Dedifferentiated amniotic fluid mesenchymal stem cell (primary cell): ENCODE measurements around the gene AGMO.

Experiments used
- DNase-seq: peaks from one replicate; pipeline ENCODE4 v3.0.0-alpha.2; 2016; ENCODE audit errors: extremely low spot score

The AGMO gene

GRCh38 chr7:15561835-15562234 is at the start of gene AGMO:
Gene AGMO, minus strand, starts transcription at chr7:15562015.
- DNase-seq, result no peak

- no peak for DNase-seq
Observed at GRCh38 chr7:15610503-15610902, 48.7 kb upstream of the AGMO start.

GRCh38 chr7:15609287-15609686 is 47.5 kb upstream of the AGMO start:
- DNase-seq, result no peak

- DNase-seq, result peak; percentile 31
Observed at GRCh38 chr7:15607529-15608210, 45.9 kb upstream of the AGMO start.

GRCh38 chr7:15606561-15606960 is 44.7 kb upstream of the AGMO start:
- no peak for DNase-seq

- DNase-seq, result no peak
Observed at GRCh38 chr7:15604166-15604565, 42.4 kb upstream of the AGMO start.

GRCh38 chr7:15603124-15603523 is 41.3 kb upstream of the AGMO start:
- DNase-seq, result no peak

- no peak for DNase-seq
Observed at GRCh38 chr7:15602236-15602635, 40.4 kb upstream of the AGMO start.

- no peak for DNase-seq
Observed at GRCh38 chr7:15601175-15601574, 39.4 kb upstream of the AGMO start.

- no peak for DNase-seq
Observed at GRCh38 chr7:15600298-15600697, 38.5 kb upstream of the AGMO start.

- DNase-seq, result no peak
Observed at GRCh38 chr7:15594461-15594860, 32.6 kb upstream of the AGMO start.

- no peak for DNase-seq
Observed at GRCh38 chr7:15593382-15593781, 31.6 kb upstream of the AGMO start.

GRCh38 chr7:15586266-15586665 is 24.5 kb upstream of the AGMO start:
- DNase-seq, result no peak

- DNase-seq, result no peak
Observed at GRCh38 chr7:15584575-15584974, 22.8 kb upstream of the AGMO start.

- DNase-seq, result no peak
Observed at GRCh38 chr7:15582773-15583172, 21.0 kb upstream of the AGMO start.

GRCh38 chr7:15581352-15581951 is 19.6 kb upstream of the AGMO start:
- DNase-seq, result no peak

- no peak for DNase-seq
Observed at GRCh38 chr7:15580604-15581351, 19.0 kb upstream of the AGMO start.

- no peak for DNase-seq
Observed at GRCh38 chr7:15577600-15577999, 15.8 kb upstream of the AGMO start.

GRCh38 chr7:15571301-15571878 is 9.6 kb upstream of the AGMO start:
- DNase-seq, result no peak

GRCh38 chr7:15567652-15568051 is 5.8 kb upstream of the AGMO start:
- no peak for DNase-seq

- DNase-seq, result no peak
Observed at GRCh38 chr7:15567036-15567435, 5.2 kb upstream of the AGMO start.

- no peak for DNase-seq
Observed at GRCh38 chr7:15566476-15566875, 4.7 kb upstream of the AGMO start.

GRCh38 chr7:15560968-15561367 is 847 bp downstream of the AGMO start:
- no peak for DNase-seq
